H1 (cell line): ENCODE data around the gene RTEL1. TPM values are rescaled to one million over a fixed set of nuclear protein-coding genes. Genes with fewer than 3 reads are reported as not detected.

ENCODE experiments used
- CTCF ChIA-PET: fragments of 300-600 bp; sonication (Branson Sonifier 250); formaldehyde crosslinking; loops from one replicate; lab custom pipeline; 2021; ENCODE audit not compliant: partially characterized antibody; lab: Charles Lee
- POLR2A ChIA-PET: fragments of 300-600 bp; sonication (Branson Sonifier 250); formaldehyde crosslinking; loops from one replicate; lab custom pipeline; 2021; ENCODE audit warnings: inconsistent platforms; ENCODE audit not compliant: partially characterized antibody; lab: Charles Lee
- DNase-seq, 2 experiments: peaks; one replicate each; pipeline versions ENCODE4 v3.0.0 to v3.0.0-alpha.2; 2010 to 2022; ENCODE audit warnings: low spot score in 2 of 2, low read depth in 1 of 2, mixed read lengths in 1 of 2
- FAIRE-seq: peaks from 2 replicates; lab custom pipeline; 2011; peaks lifted over from hg19 to GRCh38; lab: Jason Lieb, UNC
- H2AFZ ChIP-seq: 2 replicates; pipeline ENCODE4 v1.8.1; 2012; ENCODE audit warnings: low read length, inconsistent platforms
- H2AK5ac ChIP-seq: 2 replicates; pipeline ENCODE4 v1.6.1; 2013; ENCODE audit warnings: low read depth, low read length
- H2BK120ac ChIP-seq: replicated peaks from 2 replicates; pipeline ENCODE3; 2013; ENCODE audit warnings: low read depth, low read length, inconsistent platforms
- H2BK12ac ChIP-seq: 2 replicates; pipeline ENCODE4 v1.6.1; 2013; ENCODE audit warnings: low read depth, low read length
- H2BK15ac ChIP-seq: 2 replicates; pipeline ENCODE4 v1.6.1; 2013; ENCODE audit warnings: low read length
- H2BK20ac ChIP-seq: 2 replicates; pipeline ENCODE4 v1.6.1; 2013; ENCODE audit warnings: low read length
- H2BK5ac ChIP-seq: 2 replicates; pipeline ENCODE4 v1.6.1; 2013; ENCODE audit warnings: low read depth, low read length
- H3K14ac ChIP-seq: 2 replicates; pipeline ENCODE4 v1.6.1; 2013; ENCODE audit warnings: inconsistent platforms; ENCODE audit not compliant: insufficient read length
- H3K18ac ChIP-seq: 2 replicates; pipeline ENCODE4 v1.6.1; 2013; ENCODE audit warnings: low read length; ENCODE audit errors: extremely low read depth
- H3K23ac ChIP-seq: 2 replicates; pipeline ENCODE4 v1.6.1; 2013; ENCODE audit warnings: inconsistent platforms; ENCODE audit not compliant: insufficient read length
- H3K23me2 ChIP-seq: 2 replicates; pipeline ENCODE4 v1.6.1; 2013; ENCODE audit warnings: low read depth, low read length
- H3K27ac ChIP-seq: 2 replicates; pipeline ENCODE4 v1.6.1; 2011; ENCODE audit warnings: low read depth, low read length, inconsistent platforms
- H3K27me3 ChIP-seq, 4 experiments: replicated peaks in 1 of 4; 1 replicate in 1 of 4; 2 replicates in 3 of 4; pipeline versions ENCODE4 v1.6.1 to v1.8.1; 2011 to 2013; ENCODE audit warnings: low read length in 3 of 4, mild to moderate bottlenecking in 3 of 4, inconsistent platforms in 2 of 4, mixed read lengths in 2 of 4, moderate library complexity in 1 of 4; ENCODE audit not compliant: control insufficient read depth in 3 of 4, insufficient read depth in 3 of 4; ENCODE audit errors: extremely low read depth in 1 of 4
- H3K36me3 ChIP-seq, 4 experiments: 2 replicates each; pipeline versions ENCODE4 v1.6.1 to v1.8.1; 2011 to 2013; ENCODE audit warnings: mild to moderate bottlenecking in 4 of 4, low read length in 3 of 4, moderate library complexity in 2 of 4, control low read depth in 1 of 4, inconsistent platforms in 1 of 4; ENCODE audit not compliant: insufficient read depth in 4 of 4, control insufficient read depth in 2 of 4
- H3K4ac ChIP-seq: replicated peaks from 2 replicates; pipeline ENCODE3; 2013; ENCODE audit warnings: low read length, low read depth, mixed read lengths, inconsistent platforms; ENCODE audit not compliant: insufficient read length
- H3K4me1 ChIP-seq, 4 experiments: replicated peaks in 1 of 4; 1 replicate in 1 of 4; 2 replicates in 3 of 4; pipeline versions ENCODE4 v1.6.1 to v1.8.1; 2011 to 2013; ENCODE audit warnings: low read length in 3 of 4, inconsistent platforms in 2 of 4, mixed read lengths in 1 of 4; ENCODE audit not compliant: insufficient read depth in 4 of 4, control insufficient read depth in 3 of 4
- H3K4me2 ChIP-seq, 2 experiments: 2 replicates each; pipeline versions ENCODE4 v1.6.1 to v1.8.1; 2011 to 2013; ENCODE audit warnings: low read depth in 2 of 2, low read length in 2 of 2, control low read depth in 1 of 2, inconsistent platforms in 1 of 2, mild to moderate bottlenecking in 1 of 2; ENCODE audit not compliant: insufficient read depth in 1 of 2
- H3K4me3 ChIP-seq, 4 experiments: fragments of 200-600, 300-600 bp in 1 of 4; sonication (generic), shearing (Covaris generic), sonication (Bioruptor Twin) in 1 of 4; 2 replicates each; pipeline versions ENCODE4 v1.5.1 to v1.8.1; 2011 to 2016; ENCODE audit warnings: low read length in 4 of 4, low read depth in 3 of 4, control low read depth in 2 of 4, inconsistent platforms in 2 of 4, mild to moderate bottlenecking in 2 of 4, mixed read lengths in 1 of 4, moderate library complexity in 1 of 4; ENCODE audit not compliant: insufficient read depth in 2 of 4; ENCODE audit errors: extremely low read depth in 1 of 4
- H3K56ac ChIP-seq: replicated peaks from 2 replicates; pipeline ENCODE3; 2013; ENCODE audit warnings: low read depth, mild to moderate bottlenecking, mixed read lengths, low read length, inconsistent platforms; ENCODE audit not compliant: insufficient read length
- H3K79me1 ChIP-seq: 2 replicates; pipeline ENCODE4 v1.6.1; 2013; ENCODE audit warnings: low read depth, low read length, control low read depth
- H3K79me2 ChIP-seq, 2 experiments: 2 replicates each; pipeline versions ENCODE4 v1.6.1 to v1.8.1; 2012 to 2013; ENCODE audit warnings: low read length in 2 of 2, mild to moderate bottlenecking in 2 of 2, inconsistent platforms in 1 of 2; ENCODE audit not compliant: insufficient read depth in 2 of 2, control insufficient read depth in 1 of 2
- H3K9ac ChIP-seq, 4 experiments: replicated peaks in 1 of 4; 1 replicate in 1 of 4; 2 replicates in 3 of 4; pipeline versions ENCODE4 v1.6.1 to v1.8.1; 2011 to 2013; ENCODE audit warnings: low read depth in 3 of 4, low read length in 3 of 4, control low read depth in 2 of 4, mild to moderate bottlenecking in 2 of 4, moderate library complexity in 2 of 4, inconsistent platforms in 1 of 4; ENCODE audit errors: extremely low read depth in 1 of 4
- H3K9me3 ChIP-seq, 2 experiments: 2 replicates each; pipeline versions ENCODE4 v1.6.1 to v1.8.1; 2012 to 2013; ENCODE audit warnings: mild to moderate bottlenecking in 2 of 2, moderate library complexity in 2 of 2, control low read depth in 1 of 2, inconsistent platforms in 1 of 2, low read depth in 1 of 2, low read length in 1 of 2, mixed read lengths in 1 of 2; ENCODE audit not compliant: insufficient read depth in 2 of 2
- H4K20me1 ChIP-seq, 2 experiments: replicated peaks in 1 of 2; 2 replicates each; pipeline versions ENCODE3 to v1.8.1; 2011 to 2013; ENCODE audit warnings: inconsistent platforms in 2 of 2, low read length in 2 of 2, mild to moderate bottlenecking in 1 of 2; ENCODE audit not compliant: insufficient read depth in 2 of 2, control insufficient read depth in 1 of 2
- H4K5ac ChIP-seq: 2 replicates; pipeline ENCODE4 v1.6.1; 2013; ENCODE audit warnings: low read length, low read depth, mixed read lengths, inconsistent platforms; ENCODE audit not compliant: insufficient read length
- H4K8ac ChIP-seq: 2 replicates; pipeline ENCODE4 v1.8.0; 2013; ENCODE audit warnings: mild to moderate bottlenecking, moderate library complexity, low read length, inconsistent platforms; ENCODE audit not compliant: insufficient read depth; ENCODE audit errors: extremely low read depth
- H4K91ac ChIP-seq: replicated peaks from 2 replicates; pipeline ENCODE3; 2013; ENCODE audit warnings: low read length, mixed read lengths, inconsistent platforms; ENCODE audit not compliant: insufficient read length
- BACH1 ChIP-seq: IDR thresholded peaks from 2 replicates; pipeline ENCODE4 v1.6.1; 2012; ENCODE audit warnings: low read length, improper control_type of control experiment
- CHD1 ChIP-seq: IDR thresholded peaks from 2 replicates; pipeline ENCODE4 v1.6.1; 2012; ENCODE audit warnings: low read depth, low read length, improper control_type of control experiment
- EZH2 ChIP-seq: fragments of 200-600 bp; sonication (generic); IDR thresholded peaks from 2 replicates; pipeline ENCODE4 v1.7.1; 2012; ENCODE audit warnings: low read depth, mild to moderate bottlenecking, moderate library complexity, low read length, inconsistent platforms; ENCODE audit not compliant: severe bottlenecking
- HDAC6 ChIP-seq: IDR thresholded peaks from one replicate; pipeline ENCODE4 v1.7.1; 2012; ENCODE audit warnings: low read depth, mild to moderate bottlenecking, inconsistent platforms, low read length, moderate library complexity
- NANOG ChIP-seq: IDR thresholded peaks from 2 replicates; pipeline ENCODE4 v1.6.1; 2011; ENCODE audit warnings: low read length, low read depth, mild to moderate bottlenecking, inconsistent platforms; ENCODE audit not compliant: insufficient read depth, poor library complexity, severe bottlenecking
- POLR2A ChIP-seq, 2 experiments: IDR thresholded peaks; 1 replicate in 1 of 2; 2 replicates in 1 of 2; pipeline ENCODE4 v1.6.1; 2011; ENCODE audit warnings: low read depth in 2 of 2, low read length in 2 of 2, mild to moderate bottlenecking in 2 of 2; ENCODE audit errors: control extremely low read depth in 1 of 2
- POU5F1 ChIP-seq: IDR thresholded peaks from 2 replicates; pipeline ENCODE4 v1.6.1; 2011; ENCODE audit warnings: low read depth, mild to moderate bottlenecking, low read length, moderate library complexity
- SRF ChIP-seq: IDR thresholded peaks from 2 replicates; pipeline ENCODE4 v1.6.1; 2011; ENCODE audit warnings: mild to moderate bottlenecking, low read depth, low read length, moderate library complexity
- USF2 ChIP-seq: IDR thresholded peaks from 2 replicates; pipeline ENCODE4 v1.6.1; 2011; ENCODE audit warnings: low read length, improper control_type of control experiment
- ZNF274 ChIP-seq: IDR thresholded peaks from 2 replicates; pipeline ENCODE4 v1.7.0; 2012; ENCODE audit warnings: low read length, borderline replicate concordance; ENCODE audit errors: extremely low read depth
- WGBS, 2 experiments: shearing (Covaris generic) in 1 of 2; methylation state at CpG; one replicate each; pipeline versions ENCODE4 v1.1.6 to v1.1.7; 2013 to 2015; ENCODE audit warnings: low lambda C conversion rate in 2 of 2, mixed read lengths in 2 of 2, inconsistent platforms in 1 of 2, low coverage in 1 of 2, missing lambda C conversion rate in 1 of 2; ENCODE audit not compliant: insufficient replicate concordance in 2 of 2, insufficient coverage in 1 of 2, insufficient read length in 1 of 2; ENCODE audit errors: extremely low coverage in 1 of 2, missing lambda C conversion rate in 1 of 2; 5-methylcytosine and 5-hydroxymethylcytosine counted together
- polyA plus RNA-seq, 7 experiments: library from polyadenylated mRNA; depleted of rRNA in 3 of 7; stranded (reverse) in 5 of 7; unstranded in 2 of 7; fragments of >200 nt in 5 of 7; fragments of 200-250 nt in 2 of 7; gene quantifications; 1 replicate in 5 of 7; 2 replicates in 1 of 7; 4 replicates in 1 of 7; pipeline versions ENCODE4 v1.2.1 to v1.2.3, GENCODE V29; 2011 to 2013; ENCODE audit warnings: missing spikeins in 2 of 7, mixed read lengths in 2 of 7
- total RNA-seq: library from RNA; stranded (reverse); fragmentation: NEBNext Ultra II Directional; extraction: Animal tissue kit (Norgen Biotek cat#: 25700); gene quantifications from 2 replicates; pipeline ENCODE4 v1.2.1, GENCODE V29; 2021

The RTEL1 gene
- total and polyA plus RNA-seq, 2 of the 8 experiments (the other 6 are each of a cell fraction or from before 2014, with no cell fraction given), result 16.2 to 37.1 TPM

DNA sequence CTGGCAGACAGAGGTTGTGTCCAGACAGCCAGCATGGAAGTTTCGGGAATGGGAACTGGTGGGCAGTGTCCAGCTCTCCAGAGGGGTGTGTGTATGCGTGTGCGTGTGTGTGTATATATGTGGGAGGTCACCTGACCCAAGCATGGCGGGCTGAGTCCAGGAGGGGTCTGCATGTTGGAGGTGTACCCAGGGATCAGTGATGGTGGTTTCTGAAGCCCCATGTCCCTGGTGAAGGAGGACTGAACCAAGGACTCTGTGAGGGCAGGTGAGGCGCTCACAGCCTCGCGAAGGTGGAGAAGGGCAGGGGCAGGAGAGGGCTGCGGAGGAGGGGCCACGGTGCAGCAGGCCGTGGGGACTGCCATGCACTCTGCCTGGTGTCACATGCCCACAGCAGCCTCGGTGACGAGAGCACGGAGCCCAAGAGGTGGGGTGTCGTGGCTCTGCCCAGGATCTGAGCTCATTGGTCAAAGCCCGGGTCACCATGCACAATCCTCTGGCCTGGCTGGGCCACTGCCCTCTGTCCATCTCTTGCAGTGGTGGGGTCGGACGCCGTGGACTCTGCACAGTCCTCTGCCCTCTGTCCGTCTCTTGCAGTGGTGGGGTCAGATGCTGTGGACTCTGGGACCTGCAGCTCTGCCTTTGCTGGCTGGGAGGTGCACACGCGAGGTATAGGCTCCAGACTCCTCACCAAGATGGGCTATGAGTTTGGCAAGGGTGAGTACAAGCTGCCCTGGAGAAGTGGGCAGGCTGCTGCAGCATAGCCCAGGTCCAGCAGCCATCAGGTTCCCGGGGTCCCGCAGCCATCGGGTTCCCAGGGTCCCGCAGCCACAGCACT lies 76.2 kb downstream of the RTEL1 start:
- Histone ChIP-seq H2AK5ac (no peak overlapping the region), H3K14ac (no peak overlapping the region), H3K79me2 (peaks cover 0 to 8% of the 10 kb centered on the region in 2 experiments; a peak in 1 of 4 replicates), H3K27ac (no peak overlapping the region), H3K9ac (no peak overlapping the region; a peak in 1 of 7 replicates), H3K18ac (no peak overlapping the region), H4K5ac (no peak overlapping the region), H3K56ac (no peak overlapping the region), H3K23ac (no peak overlapping the region), H2BK5ac (no peak overlapping the region), H4K20me1 (peaks cover 5 to 46% of the 10 kb centered on the region in 2 experiments), H3K4me3 (no peak overlapping the region), H2AFZ (no peak overlapping the region), H4K91ac (no peak overlapping the region), H3K4ac (no peak overlapping the region), H3K27me3 (peaks cover 0 to 12% (median 8%) of the 10 kb centered on the region in 4 experiments; a peak in 4 of 7 replicates), H2BK12ac (no peak overlapping the region), H3K4me2 (no peak overlapping the region), H2BK15ac (no peak overlapping the region), H3K4me1 (peaks cover 0 to 12% (median 6%) of the 10 kb centered on the region in 4 experiments; a peak in 6 of 7 replicates), H2BK120ac (no peak overlapping the region), H4K8ac (no peak overlapping the region), H3K79me1 (peaks cover 16% of the 10 kb centered on the region), H3K36me3 (peaks cover 0 to 14% (median 7%) of the 10 kb centered on the region in 4 experiments; a peak in 5 of 8 replicates), H3K23me2 (peaks cover 9% of the 10 kb centered on the region), H3K9me3 (peaks cover 0 to 4% of the 10 kb centered on the region in 2 experiments; a peak in 2 of 4 replicates), H2BK20ac (no peak overlapping the region)
- FAIRE-seq, result no peak
- CTCF ChIA-PET, result interaction anchor here (1.0 to 2.1 kb wide), 4 partner anchors 18 to 167 kb away, joined by 3 to 5 read pairs (median 4); no protein-coding TSS in a partner anchor
- POLR2A ChIA-PET, result interaction anchor here (0.7 to 1.9 kb wide), 6 partner anchors 9 to 120 kb away, joined by 3 to 7 read pairs (median 3); no protein-coding TSS in a partner anchor
- WGBS, 2 experiments, result 92% methylated on average over 25 of the region's 25 CpGs; no CpG with 5 or more reads in 1 of the 2 experiments
- DNase-seq, result no peak
- TF ChIP-seq EZH2, result no peak
- TF ChIP-seq CHD1, result no peak
- no peak for TF ChIP-seq BACH1
- TF ChIP-seq POLR2A (IDR thresholded peaks at IDR 0.05; ENCODE audit: control extremely low read depth in 1 of 2, low read depth in 2 of 2, low read length in 2 of 2), result no peak
- TF ChIP-seq NANOG, result no peak
- TF ChIP-seq USF2, result no peak
- no peak for TF ChIP-seq ZNF274
- TF ChIP-seq POU5F1, result no peak
- TF ChIP-seq SRF, result no peak
- TF ChIP-seq HDAC6, result no peak
